CD4-positive, alpha-beta T cell (primary cell): Measurements from ENCODE around the gene KCND3. TPM values are rescaled to one million over a fixed set of nuclear protein-coding genes. Genes with fewer than 3 reads are reported as not detected.

Source experiments
- ATAC-seq: fragments of 200-7000 bp; cut with Tn5 transposase; one replicate; pipeline ENCODE4 v1.10.0; 2022; ENCODE audit warnings: mild to moderate bottlenecking; ENCODE audit not compliant: poor library complexity
- CTCF ChIA-PET: fragments of 350-600 bp; sonication (Branson Sonifier 250); formaldehyde crosslinking; loops from one replicate; lab custom pipeline; 2021; ENCODE audit warnings: antibody characterized with exemption, inconsistent platforms; lab: Charles Lee
- POLR2A ChIA-PET: fragments of 350-600 bp; sonication (Branson Sonifier 250); formaldehyde crosslinking; loops from one replicate; lab custom pipeline; 2021; ENCODE audit warnings: antibody characterized with exemption, inconsistent platforms; lab: Charles Lee
- DNase-seq, 14 experiments: peaks; one replicate each; pipeline ENCODE4 v3.0.0-alpha.2; 2013 to 2020; ENCODE audit warnings: mixed read lengths in 2 of 14
- H3K27ac ChIP-seq, 2 donors: one replicate each; pipeline versions ENCODE4 v1.5.1 to v1.7.0; 2013; ENCODE audit warnings: low read length in 2 of 2, low read depth in 1 of 2, mild to moderate bottlenecking in 1 of 2
- H3K27me3 ChIP-seq, 2 experiments: 1 replicate in 1 of 2; 2 replicates in 1 of 2; pipeline versions ENCODE4 v1.6.1 to v1.7.0; 2013; ENCODE audit warnings: low read length in 2 of 2, control low read depth in 1 of 2, mild to moderate bottlenecking in 1 of 2, moderate library complexity in 1 of 2; ENCODE audit not compliant: insufficient read depth in 2 of 2, control insufficient read depth in 1 of 2
- H3K36me3 ChIP-seq: one replicate; pipeline ENCODE4 v1.6.1; 2013; ENCODE audit warnings: low read length, control low read depth; ENCODE audit not compliant: insufficient read depth
- H3K4me1 ChIP-seq: one replicate; pipeline ENCODE4 v1.6.1; 2013; ENCODE audit warnings: low read length, control low read depth; ENCODE audit not compliant: insufficient read depth
- H3K4me3 ChIP-seq: one replicate; pipeline ENCODE4 v1.5.1; 2013; ENCODE audit warnings: mild to moderate bottlenecking, low read length, moderate library complexity
- H3K9me3 ChIP-seq, 2 experiments: 1 replicate in 1 of 2; 2 replicates in 1 of 2; pipeline versions ENCODE4 v1.6.1 to v1.7.0; 2013; ENCODE audit warnings: low read length in 2 of 2, mild to moderate bottlenecking in 2 of 2, control low read depth in 1 of 2, moderate library complexity in 1 of 2; ENCODE audit not compliant: control insufficient read depth in 1 of 2, insufficient read depth in 1 of 2
- H3K27ac Mint-ChIP-seq: one replicate; pipeline ENCODE4 v1.8.0; 2020; ENCODE audit warnings: mixed read lengths
- H3K27me3 Mint-ChIP-seq: one replicate; pipeline ENCODE4 v1.8.0; 2021; ENCODE audit warnings: mixed read lengths
- H3K36me3 Mint-ChIP-seq: one replicate; pipeline ENCODE4 v1.8.0; 2021; ENCODE audit warnings: low read depth, mixed read lengths
- H3K4me1 Mint-ChIP-seq: one replicate; pipeline ENCODE4 v1.8.0; 2021; ENCODE audit warnings: low read depth, mixed read lengths
- H3K4me3 Mint-ChIP-seq: one replicate; pipeline ENCODE4 v1.8.0; 2020; ENCODE audit warnings: mild to moderate bottlenecking, mixed read lengths
- H3K9me3 Mint-ChIP-seq: one replicate; pipeline ENCODE4 v1.8.0; 2020; ENCODE audit warnings: mixed read lengths
- CTCF ChIP-seq: fragments of 200-600 bp; IDR thresholded peaks from one replicate; pipeline ENCODE4 v1.8.0; 2022; ENCODE audit warnings: antibody characterized with exemption, mild to moderate bottlenecking
- intact Hi-C, 2 experiments: fragments of 100-400 bp; cut with DNase I in 1 of 2; cut with micrococcal nuclease in 1 of 2; formaldehyde crosslinking; loops; one replicate each; pipeline versions ENCODE4 v1.15.1 to v1.9.0; 2023 to 2025; cut with DNase I, micrococcal nuclease
- total RNA-seq, 174 experiments: library from RNA in 2 of 174; stranded (reverse) in 2 of 174; gene quantifications; one replicate each; pipeline ENCODE4 v1.2.3 and lab custom pipeline; 2021 to 2026

KCND3 gene
- total RNA-seq, 2 experiments from 2014 or later: 0.05 TPM; not detected in 1

- Histone ChIP-seq H3K9me3 (no peaks in the 10 kb centered on the region), H3K4me3 (no peak overlapping the region), H3K4me1 (no peaks in the 10 kb centered on the region), H3K27me3 (peaks cover 3 to 6% of the 10 kb centered on the region in 2 experiments), H3K27ac (no peak overlapping the region), H3K36me3 (no peaks in the 10 kb centered on the region)
- intact Hi-C loops: no loop called here
- CTCF ChIA-PET: no interaction called here
- no peak for ATAC-seq
- no peaks in the 10 kb centered on the region for H3K4me1 Mint-ChIP-seq
- POLR2A ChIA-PET: no interaction called here
- no peak for TF ChIP-seq CTCF
- no peak overlapping the region for H3K4me3 Mint-ChIP-seq
- H3K27ac Mint-ChIP-seq: no peak overlapping the region
- DNase-seq: no peak
- peaks cover 28% of the 10 kb centered on the region for H3K27me3 Mint-ChIP-seq
- no peaks in the 10 kb centered on the region for H3K36me3 Mint-ChIP-seq
- H3K9me3 Mint-ChIP-seq: no peaks in the 10 kb centered on the region
Measured at GRCh38 chr1:112006416-112007025, 17.1 kb upstream of the KCND3 start.

DNA sequence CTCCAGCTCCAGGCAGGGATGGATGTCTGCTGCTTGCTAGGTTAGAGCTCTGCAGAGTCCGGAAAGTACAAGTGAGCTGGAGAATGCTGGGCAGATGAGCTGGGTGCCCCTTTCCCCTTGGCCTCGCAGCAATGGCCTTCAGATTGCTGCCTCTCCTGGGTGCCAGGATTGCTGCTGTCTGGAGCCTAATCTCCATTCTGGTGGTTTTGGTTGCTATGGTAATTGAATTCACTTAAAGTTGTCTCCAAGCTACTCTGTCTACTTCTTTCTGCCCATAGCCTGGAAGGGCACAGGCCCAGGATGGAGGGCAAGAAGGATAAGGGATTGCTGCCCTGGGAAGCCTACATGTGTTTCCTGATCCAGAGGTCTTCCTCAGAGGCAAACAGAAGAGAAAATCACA is 14.6 kb upstream of the KCND3 start:
- ATAC-seq: no peak
- Histone ChIP-seq H3K9me3 (no peaks in the 10 kb centered on the region), H3K4me1 (no peaks in the 10 kb centered on the region), H3K4me3 (no peak overlapping the region), H3K36me3 (no peaks in the 10 kb centered on the region), H3K27ac (no peak overlapping the region), H3K27me3 (peaks cover 5 to 20% of the 10 kb centered on the region in 2 experiments)
- TF ChIP-seq CTCF: no peak
- H3K4me3 Mint-ChIP-seq: no peak overlapping the region
- H3K36me3 Mint-ChIP-seq: no peaks in the 10 kb centered on the region
- DNase-seq: no peak
- H3K27me3 Mint-ChIP-seq: peaks cover 50% of the 10 kb centered on the region
- no peak overlapping the region for H3K27ac Mint-ChIP-seq
- ChIA-PET POLR2A (no interaction called here), CTCF (no interaction called here)
- no peaks in the 10 kb centered on the region for H3K9me3 Mint-ChIP-seq
- intact Hi-C loops: no loop called here
- no peaks in the 10 kb centered on the region for H3K4me1 Mint-ChIP-seq

DNA sequence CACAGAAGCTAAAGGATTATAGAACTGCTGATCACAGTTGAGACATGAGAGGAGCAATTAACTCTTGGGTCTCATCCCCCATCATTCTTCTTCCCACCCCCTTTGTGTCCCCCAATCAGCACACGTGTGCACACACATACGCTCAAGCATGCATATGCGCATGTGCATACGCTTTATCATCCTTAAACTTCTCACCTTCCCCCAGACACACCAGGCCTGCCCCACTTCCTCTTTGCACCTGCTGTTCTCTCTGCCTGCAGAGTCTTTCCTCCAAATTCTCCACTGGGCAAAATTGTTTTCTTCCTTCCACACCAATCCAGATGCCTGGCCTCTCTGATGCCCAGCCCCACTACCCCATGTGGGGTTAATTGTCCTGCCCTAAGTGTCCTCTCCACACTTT is 13.0 kb upstream of the KCND3 start:
- ATAC-seq: no peak
- H3K4me1 Mint-ChIP-seq: no peaks in the 10 kb centered on the region
- peaks cover 49% of the 10 kb centered on the region for H3K27me3 Mint-ChIP-seq
- no peaks in the 10 kb centered on the region for H3K9me3 Mint-ChIP-seq
- POLR2A ChIA-PET: no interaction called here
- H3K4me3 ChIP-seq: no peak overlapping the region
- H3K4me1 ChIP-seq: no peaks in the 10 kb centered on the region
- CTCF ChIA-PET: no interaction called here
- DNase-seq: no peak
- no peaks in the 10 kb centered on the region for H3K9me3 ChIP-seq
- H3K36me3 ChIP-seq: no peaks in the 10 kb centered on the region
- intact Hi-C loops: no loop called here
- H3K27me3 ChIP-seq: peaks cover 10 to 31% of the 10 kb centered on the region in 2 experiments
- H3K27ac Mint-ChIP-seq: no peak overlapping the region
- no peak for TF ChIP-seq CTCF
- H3K4me3 Mint-ChIP-seq: no peak overlapping the region
- H3K27ac ChIP-seq: no peak overlapping the region
- H3K36me3 Mint-ChIP-seq: no peaks in the 10 kb centered on the region
